SK-N-SH (cell line): ENCODE measurements around the gene DAB1.

Experiments
- CTCF ChIP-seq: fragments of 200-600 bp; sonication (generic); IDR thresholded peaks from 2 replicates; pipeline ENCODE4 v1.6.1; 2017; ENCODE audit warnings: antibody characterized with exemption, mild to moderate bottlenecking, moderate library complexity
- GATA2 ChIP-seq: sonication (generic); formaldehyde crosslinking; IDR thresholded peaks from 2 replicates; pipeline ENCODE4 v1.5.0; 2020; ENCODE audit warnings: mild to moderate bottlenecking, missing genetic modification reagents
- NFIC ChIP-seq: IDR thresholded peaks from 2 replicates; pipeline ENCODE4 v1.4.0; 2012; ENCODE audit warnings: borderline replicate concordance
- NRF1 ChIP-seq: IDR thresholded peaks from 2 replicates; pipeline ENCODE4 v1.6.1; 2012; ENCODE audit warnings: low read depth, mild to moderate bottlenecking, low read length
- POLR2AphosphoS5 ChIP-seq: IDR thresholded peaks from 2 replicates; pipeline ENCODE4 v1.6.1; 2012; ENCODE audit warnings: low read depth, low read length
- RAD21 ChIP-seq: IDR thresholded peaks from 2 replicates; pipeline ENCODE4 v1.6.1; 2012; ENCODE audit warnings: mild to moderate bottlenecking, low read length
- REST ChIP-seq: IDR thresholded peaks from 2 replicates; pipeline ENCODE4 v1.6.1; 2012; ENCODE audit warnings: mild to moderate bottlenecking, low read depth, low read length, moderate library complexity
- RFX5 ChIP-seq: IDR thresholded peaks from 2 replicates; pipeline ENCODE4 v1.6.1; 2012; ENCODE audit warnings: mild to moderate bottlenecking, improper control_type of control experiment, low read length
- SIN3A ChIP-seq: IDR thresholded peaks from 2 replicates; pipeline ENCODE4 v1.6.1; 2012; ENCODE audit warnings: low read depth, mild to moderate bottlenecking, low read length, moderate library complexity, borderline replicate concordance
- TAF1 ChIP-seq: IDR thresholded peaks from 2 replicates; pipeline ENCODE4 v1.6.1; 2012; ENCODE audit warnings: low read depth, mild to moderate bottlenecking, low read length, moderate library complexity, borderline replicate concordance
- YY1 ChIP-seq: IDR thresholded peaks from 2 replicates; pipeline ENCODE4 v1.4.0; 2012; ENCODE audit warnings: low read depth, mild to moderate bottlenecking
- TF ChIP-seq, protein P1 (sequence below): IDR thresholded peaks from 2 replicates; pipeline ENCODE4 v1.4.0; 2012; ENCODE audit warnings: low read depth
- TF ChIP-seq, protein P2 (sequence below): fragments of 150-350 bp; IDR thresholded peaks from 2 replicates; pipeline ENCODE4 v1.6.1; 2017; ENCODE audit warnings: antibody characterized with exemption, low read length, low read depth, borderline replicate concordance

DNA sequence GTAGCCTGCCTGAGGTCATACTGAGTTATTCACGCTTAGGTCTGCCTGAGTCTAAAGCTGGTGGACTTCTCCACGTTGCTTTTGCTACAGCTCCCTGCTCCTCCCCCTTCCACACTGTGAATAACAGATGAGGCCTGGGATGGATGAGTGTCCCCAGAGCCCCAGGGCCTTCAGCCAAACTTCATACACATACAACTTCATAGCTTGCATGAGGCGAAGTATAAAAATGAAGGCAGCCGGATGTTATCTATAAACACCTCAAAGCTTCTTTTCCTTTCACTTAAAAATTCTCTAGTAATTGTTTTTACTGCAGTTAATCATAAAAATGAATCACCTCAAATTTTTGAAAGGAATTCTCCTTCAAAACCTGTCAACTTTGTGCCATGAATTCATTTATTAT is 70.2 kb downstream of the DAB1 start:
- no peak for TF ChIP-seq POLR2AphosphoS5
- no peak for TF ChIP-seq CTCF
- no peak for TF ChIP-seq GATA2 (CRISPR knock-in tag)
- TF ChIP-seq REST: no peak
- TF ChIP-seq, protein P1, sequence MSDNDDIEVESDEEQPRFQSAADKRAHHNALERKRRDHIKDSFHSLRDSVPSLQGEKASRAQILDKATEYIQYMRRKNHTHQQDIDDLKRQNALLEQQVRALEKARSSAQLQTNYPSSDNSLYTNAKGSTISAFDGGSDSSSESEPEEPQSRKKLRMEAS: no peak
- TF ChIP-seq, protein P2, sequence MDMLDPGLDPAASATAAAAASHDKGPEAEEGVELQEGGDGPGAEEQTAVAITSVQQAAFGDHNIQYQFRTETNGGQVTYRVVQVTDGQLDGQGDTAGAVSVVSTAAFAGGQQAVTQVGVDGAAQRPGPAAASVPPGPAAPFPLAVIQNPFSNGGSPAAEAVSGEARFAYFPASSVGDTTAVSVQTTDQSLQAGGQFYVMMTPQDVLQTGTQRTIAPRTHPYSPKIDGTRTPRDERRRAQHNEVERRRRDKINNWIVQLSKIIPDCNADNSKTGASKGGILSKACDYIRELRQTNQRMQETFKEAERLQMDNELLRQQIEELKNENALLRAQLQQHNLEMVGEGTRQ: no peak
- TF ChIP-seq TAF1: no peak
- no peak for TF ChIP-seq YY1
- no peak for TF ChIP-seq SIN3A
- TF ChIP-seq RAD21: no peak
- no peak for TF ChIP-seq NFIC
- TF ChIP-seq RFX5: no peak
- no peak for TF ChIP-seq NRF1
